Neural cell (in vitro differentiated cells): ENCODE data around the gene CACNA1S.
A peak's percentile ranks its signal among the peaks of the same experiment; 100 is the strongest.

Experiments used
- EP300 ChIP-seq: fragments of 450-650 bp; conservative IDR thresholded peaks from 2 replicates; pipeline ENCODE4 v1.6.1; 2014; ENCODE audit warnings: antibody characterized with exemption, mild to moderate bottlenecking, moderate library complexity; ENCODE audit not compliant: poor library complexity, severe bottlenecking
- EZH2 ChIP-seq: fragments of 200-600, 300-800 bp; shearing (Covaris generic), sonication (generic); IDR thresholded peaks from 2 replicates; pipeline ENCODE4 v1.6.1; 2014; ENCODE audit warnings: antibody characterized with exemption, low read length, borderline replicate concordance, mild to moderate bottlenecking; ENCODE audit not compliant: insufficient read depth, poor library complexity, severe bottlenecking
- POLR2AphosphoS5 ChIP-seq: IDR thresholded peaks from 2 replicates; pipeline ENCODE4 v1.6.1; 2012
- RAD21 ChIP-seq: fragments of 450-650 bp; conservative IDR thresholded peaks from 2 replicates; pipeline ENCODE4 v1.6.1; 2014; ENCODE audit warnings: antibody characterized with exemption, mild to moderate bottlenecking, moderate library complexity
- SMC3 ChIP-seq: fragments of 450-650 bp; conservative IDR thresholded peaks from 2 replicates; pipeline ENCODE4 v1.6.1; 2014; ENCODE audit warnings: antibody characterized with exemption, mild to moderate bottlenecking, moderate library complexity; ENCODE audit not compliant: poor library complexity
- TAF1 ChIP-seq: IDR thresholded peaks from 2 replicates; pipeline ENCODE4 v1.6.1; 2012; ENCODE audit warnings: low read depth
- TF ChIP-seq, protein P1 (sequence below): fragments of 450-650 bp; IDR thresholded peaks from 2 replicates; pipeline ENCODE4 v1.5.1; 2014; ENCODE audit warnings: antibody characterized with exemption, mild to moderate bottlenecking, moderate library complexity; ENCODE audit not compliant: poor library complexity, severe bottlenecking
- TF ChIP-seq, protein P2 (sequence below): IDR thresholded peaks from 2 replicates; pipeline ENCODE4 v1.6.1; 2012; ENCODE audit warnings: borderline replicate concordance

DNA sequence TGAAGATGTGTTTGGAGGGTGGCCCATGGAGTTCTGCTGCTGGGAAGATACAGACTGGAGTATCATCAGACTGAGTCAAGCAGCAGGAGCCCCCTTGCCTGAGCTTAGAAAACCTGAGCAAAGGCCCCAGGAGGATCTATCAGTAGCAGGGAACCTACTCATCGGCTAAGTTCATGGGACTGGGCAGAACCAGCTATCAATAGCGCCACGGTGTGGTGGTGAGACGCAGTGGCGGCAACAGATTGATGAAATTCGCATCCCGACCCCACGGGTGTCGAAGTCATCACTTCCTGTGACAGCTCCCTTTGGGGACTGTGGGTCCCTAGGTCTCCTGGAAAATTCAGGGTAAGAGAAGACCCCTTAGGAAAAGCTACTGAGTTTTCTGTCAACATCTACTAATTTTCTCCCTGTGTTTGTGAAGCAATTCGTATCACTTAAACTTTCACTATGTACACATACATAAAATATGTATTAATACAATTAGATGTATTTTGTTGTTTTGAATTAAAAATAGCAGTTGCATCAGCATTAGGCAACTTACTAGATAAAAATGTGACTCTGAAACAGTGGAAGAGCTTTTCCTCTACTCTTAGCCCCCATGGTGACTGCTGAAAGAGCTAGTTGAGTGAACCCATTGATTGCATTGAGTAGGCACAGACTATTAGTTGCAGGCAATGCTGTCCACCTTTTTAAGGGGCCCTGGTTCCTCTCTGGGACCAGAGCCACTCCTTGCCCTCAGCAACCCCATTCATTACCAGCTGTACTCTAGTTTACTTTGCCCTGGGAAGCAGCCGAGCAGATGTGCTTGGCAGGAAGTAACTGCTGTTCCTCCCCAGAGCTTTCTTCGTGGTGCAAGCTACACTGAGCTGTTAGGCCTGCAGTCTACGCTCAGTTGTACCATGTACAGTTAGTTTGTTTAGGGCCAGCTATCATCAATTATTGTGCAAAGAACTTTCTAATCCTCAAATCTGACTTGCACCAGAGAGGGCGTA lies 7.3 kb upstream of the CACNA1S start:
- TF ChIP-seq, protein P1, sequence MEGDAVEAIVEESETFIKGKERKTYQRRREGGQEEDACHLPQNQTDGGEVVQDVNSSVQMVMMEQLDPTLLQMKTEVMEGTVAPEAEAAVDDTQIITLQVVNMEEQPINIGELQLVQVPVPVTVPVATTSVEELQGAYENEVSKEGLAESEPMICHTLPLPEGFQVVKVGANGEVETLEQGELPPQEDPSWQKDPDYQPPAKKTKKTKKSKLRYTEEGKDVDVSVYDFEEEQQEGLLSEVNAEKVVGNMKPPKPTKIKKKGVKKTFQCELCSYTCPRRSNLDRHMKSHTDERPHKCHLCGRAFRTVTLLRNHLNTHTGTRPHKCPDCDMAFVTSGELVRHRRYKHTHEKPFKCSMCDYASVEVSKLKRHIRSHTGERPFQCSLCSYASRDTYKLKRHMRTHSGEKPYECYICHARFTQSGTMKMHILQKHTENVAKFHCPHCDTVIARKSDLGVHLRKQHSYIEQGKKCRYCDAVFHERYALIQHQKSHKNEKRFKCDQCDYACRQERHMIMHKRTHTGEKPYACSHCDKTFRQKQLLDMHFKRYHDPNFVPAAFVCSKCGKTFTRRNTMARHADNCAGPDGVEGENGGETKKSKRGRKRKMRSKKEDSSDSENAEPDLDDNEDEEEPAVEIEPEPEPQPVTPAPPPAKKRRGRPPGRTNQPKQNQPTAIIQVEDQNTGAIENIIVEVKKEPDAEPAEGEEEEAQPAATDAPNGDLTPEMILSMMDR: peak; percentile 69
- TF ChIP-seq, protein P2, sequence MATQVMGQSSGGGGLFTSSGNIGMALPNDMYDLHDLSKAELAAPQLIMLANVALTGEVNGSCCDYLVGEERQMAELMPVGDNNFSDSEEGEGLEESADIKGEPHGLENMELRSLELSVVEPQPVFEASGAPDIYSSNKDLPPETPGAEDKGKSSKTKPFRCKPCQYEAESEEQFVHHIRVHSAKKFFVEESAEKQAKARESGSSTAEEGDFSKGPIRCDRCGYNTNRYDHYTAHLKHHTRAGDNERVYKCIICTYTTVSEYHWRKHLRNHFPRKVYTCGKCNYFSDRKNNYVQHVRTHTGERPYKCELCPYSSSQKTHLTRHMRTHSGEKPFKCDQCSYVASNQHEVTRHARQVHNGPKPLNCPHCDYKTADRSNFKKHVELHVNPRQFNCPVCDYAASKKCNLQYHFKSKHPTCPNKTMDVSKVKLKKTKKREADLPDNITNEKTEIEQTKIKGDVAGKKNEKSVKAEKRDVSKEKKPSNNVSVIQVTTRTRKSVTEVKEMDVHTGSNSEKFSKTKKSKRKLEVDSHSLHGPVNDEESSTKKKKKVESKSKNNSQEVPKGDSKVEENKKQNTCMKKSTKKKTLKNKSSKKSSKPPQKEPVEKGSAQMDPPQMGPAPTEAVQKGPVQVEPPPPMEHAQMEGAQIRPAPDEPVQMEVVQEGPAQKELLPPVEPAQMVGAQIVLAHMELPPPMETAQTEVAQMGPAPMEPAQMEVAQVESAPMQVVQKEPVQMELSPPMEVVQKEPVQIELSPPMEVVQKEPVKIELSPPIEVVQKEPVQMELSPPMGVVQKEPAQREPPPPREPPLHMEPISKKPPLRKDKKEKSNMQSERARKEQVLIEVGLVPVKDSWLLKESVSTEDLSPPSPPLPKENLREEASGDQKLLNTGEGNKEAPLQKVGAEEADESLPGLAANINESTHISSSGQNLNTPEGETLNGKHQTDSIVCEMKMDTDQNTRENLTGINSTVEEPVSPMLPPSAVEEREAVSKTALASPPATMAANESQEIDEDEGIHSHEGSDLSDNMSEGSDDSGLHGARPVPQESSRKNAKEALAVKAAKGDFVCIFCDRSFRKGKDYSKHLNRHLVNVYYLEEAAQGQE: no peak
- TF ChIP-seq POLR2AphosphoS5 (no peak), EP300 (no peak), RAD21 (peak; percentile 75), TAF1 (no peak), EZH2 (no peak), SMC3 (peak; percentile 75)
